HPDE6-E6E7 (cell line): ENCODE measurements around the gene ARHGEF19.
"Not testable (repeated sequence)": the region's sequence is repeated elsewhere in the genome, so short reads cannot be mapped to it uniquely, and the experiment has no call there.

Experiments
- DNase-seq: peaks from one replicate; pipeline ENCODE4 v3.0.0; 2011; ENCODE audit warnings: missing footprints; ENCODE audit errors: extremely low spot score

Gene ARHGEF19

GRCh38 chr1:16204634-16205333, 7.7 kb downstream of the ARHGEF19 start:
- no peak for DNase-seq

GRCh38 chr1:16204216-16204615, 8.2 kb downstream of the ARHGEF19 start:
- no peak for DNase-seq

DNA sequence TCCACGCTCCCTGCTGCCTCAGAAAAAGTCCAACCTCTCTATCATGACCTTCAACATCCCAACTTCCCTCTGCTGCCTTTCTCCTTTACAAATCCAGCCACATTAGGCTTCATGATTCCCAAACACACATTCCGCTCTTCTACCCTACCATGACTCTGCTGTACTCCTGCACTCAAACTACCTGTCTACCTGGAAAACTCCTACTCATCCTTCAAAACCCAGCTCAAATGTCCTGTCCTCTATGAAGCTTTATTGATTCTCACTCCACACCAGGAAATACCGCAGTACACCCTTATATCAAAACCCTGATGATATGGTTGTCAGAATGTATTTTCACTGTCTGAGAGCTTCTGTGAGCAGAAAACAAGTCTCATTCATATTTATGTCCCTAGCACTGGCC, 8.9 kb downstream of the ARHGEF19 start:
- no peak for DNase-seq

- no peak for DNase-seq
Measured at GRCh38 chr1:16202281-16203210, 9.9 kb downstream of the ARHGEF19 start.

- DNase-seq = no peak
Measured at GRCh38 chr1:16199700-16200099, 12.8 kb downstream of the ARHGEF19 start.

DNA sequence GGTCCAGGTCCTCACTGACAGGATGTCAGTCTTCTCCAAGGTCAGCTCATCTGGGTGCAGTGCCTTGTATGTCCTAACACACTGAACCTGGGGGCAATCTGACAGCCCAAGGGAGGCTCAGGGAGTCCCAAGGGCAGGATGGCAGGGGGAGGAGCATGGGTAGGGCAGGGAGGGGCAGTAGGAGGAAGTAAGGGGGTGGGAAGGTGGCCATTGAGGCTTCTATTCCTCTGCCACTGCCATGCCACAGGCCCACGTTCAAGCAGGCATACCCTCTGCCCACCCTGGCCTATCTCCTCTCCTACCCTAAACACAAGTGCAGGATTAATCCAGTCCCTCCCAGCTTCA, 13.3 kb downstream of the ARHGEF19 start:
- no peak for DNase-seq

GRCh38 chr1:16198444-16199156, 13.9 kb downstream of the ARHGEF19 start:
- DNase-seq = no peak

- no peak for DNase-seq
Measured at GRCh38 chr1:16196874-16197273, 15.6 kb downstream of the ARHGEF19 start.

- not testable (repeated sequence) for DNase-seq
Measured at GRCh38 chr1:16196139-16196538, 16.3 kb downstream of the ARHGEF19 start.

DNA sequence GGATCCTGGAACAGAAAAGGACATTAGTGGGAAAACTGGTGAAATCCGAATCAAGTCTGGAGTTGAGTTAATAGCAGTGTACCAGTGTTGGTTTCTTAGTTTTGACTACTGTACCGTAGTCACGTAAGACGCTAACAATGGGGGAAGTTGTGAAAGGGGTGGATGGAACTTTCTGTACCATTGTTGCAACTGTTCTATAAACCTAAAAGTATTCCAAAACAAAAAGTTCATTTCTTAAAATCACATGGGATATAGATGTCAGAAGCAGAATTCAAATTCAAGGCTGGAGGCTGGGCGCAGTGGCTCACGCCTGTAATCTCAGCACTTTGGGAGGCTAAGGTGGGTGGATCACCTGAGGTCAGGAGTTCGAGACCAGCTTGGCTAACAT, 16.9 kb downstream of the ARHGEF19 start:
- DNase-seq = no peak

GRCh38 chr1:16191916-16192546, 20.4 kb downstream of the ARHGEF19 start:
- DNase-seq = no peak

DNA sequence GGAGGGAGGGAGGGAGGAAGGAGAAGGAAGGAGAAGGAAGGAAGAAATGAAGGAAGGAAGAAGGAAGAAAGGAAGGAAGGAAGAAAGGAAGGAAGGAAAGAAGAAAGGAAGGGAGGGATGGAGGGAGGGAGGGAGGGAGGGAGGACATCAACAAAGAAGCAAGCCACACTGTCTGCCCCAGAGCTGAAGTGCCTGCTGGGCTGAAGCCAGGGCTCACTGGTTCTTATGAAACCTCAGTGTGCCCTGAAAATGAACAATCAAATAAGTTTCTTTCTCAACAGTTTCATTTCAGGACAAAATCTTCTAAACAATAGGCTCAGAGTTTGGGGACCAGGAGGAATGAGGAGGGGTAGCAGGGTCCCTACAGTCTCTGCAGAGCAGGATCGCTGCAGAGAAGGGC, 21.1 kb downstream of the ARHGEF19 start:
- DNase-seq = no peak

GRCh38 chr1:16189921-16190621, 22.4 kb downstream of the ARHGEF19 start:
- DNase-seq = no peak

GRCh38 chr1:16189003-16189402, 23.4 kb downstream of the ARHGEF19 start:
- DNase-seq = no peak

DNA sequence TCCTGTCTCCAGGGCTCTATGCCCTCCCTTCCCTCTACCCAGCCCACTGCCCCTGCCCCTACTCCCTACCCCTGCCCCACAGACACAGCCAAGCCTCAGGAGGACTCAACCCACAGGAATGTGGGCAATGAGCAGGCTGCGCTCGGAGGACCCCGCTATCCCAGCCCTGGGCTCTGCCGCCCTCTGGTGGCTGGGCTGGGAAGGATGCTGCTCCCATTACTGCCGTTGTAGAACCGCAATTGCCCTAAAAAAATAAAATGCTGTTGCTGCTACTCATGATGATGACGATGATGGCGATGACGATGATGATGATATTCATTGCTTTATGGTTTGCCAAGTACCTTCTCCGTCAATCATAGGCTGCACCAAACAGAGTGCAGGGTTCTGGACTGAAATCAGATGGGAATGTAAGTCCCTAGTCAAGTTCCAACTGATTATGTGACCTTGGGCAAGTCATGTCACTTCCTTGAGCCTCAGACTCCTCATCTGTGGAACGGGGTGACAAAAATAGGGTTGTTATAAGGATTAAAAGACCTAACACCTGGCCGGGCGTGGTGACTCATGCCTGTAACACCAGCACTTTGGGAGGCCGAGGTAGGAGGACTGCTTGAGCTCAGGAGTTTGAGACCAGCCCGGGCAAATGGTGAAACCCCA, 24.6 kb downstream of the ARHGEF19 start:
- DNase-seq = peak; percentile 75

DNA sequence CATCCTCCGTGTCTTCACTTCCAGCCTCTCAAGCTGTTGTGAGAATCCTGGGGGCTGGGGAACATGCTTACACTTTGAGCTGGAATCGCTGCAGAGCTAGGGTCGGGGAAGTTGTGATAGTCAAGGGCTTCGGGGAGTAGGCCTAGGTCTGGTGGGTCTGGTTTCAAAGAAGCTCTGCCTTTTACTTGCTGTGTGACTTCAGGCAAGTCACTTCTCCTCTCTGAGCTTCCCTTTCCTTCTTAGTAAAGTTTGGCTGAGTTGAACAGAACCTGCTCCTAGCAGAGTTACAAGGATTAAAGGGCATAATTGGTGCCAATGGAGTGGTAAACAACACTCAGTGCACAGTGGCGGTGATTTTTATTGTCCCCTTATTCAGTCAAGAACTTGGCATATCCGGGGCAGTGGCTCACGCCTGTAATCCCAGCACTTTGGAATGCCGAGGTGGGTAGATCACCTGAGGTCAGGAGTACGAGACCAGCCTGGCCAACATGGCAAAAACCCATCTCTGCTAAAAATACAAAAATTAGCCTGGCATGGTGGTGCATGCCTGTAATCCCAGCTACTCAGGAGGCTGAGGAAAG, 25.7 kb downstream of the ARHGEF19 start:
- no peak for DNase-seq

DNA sequence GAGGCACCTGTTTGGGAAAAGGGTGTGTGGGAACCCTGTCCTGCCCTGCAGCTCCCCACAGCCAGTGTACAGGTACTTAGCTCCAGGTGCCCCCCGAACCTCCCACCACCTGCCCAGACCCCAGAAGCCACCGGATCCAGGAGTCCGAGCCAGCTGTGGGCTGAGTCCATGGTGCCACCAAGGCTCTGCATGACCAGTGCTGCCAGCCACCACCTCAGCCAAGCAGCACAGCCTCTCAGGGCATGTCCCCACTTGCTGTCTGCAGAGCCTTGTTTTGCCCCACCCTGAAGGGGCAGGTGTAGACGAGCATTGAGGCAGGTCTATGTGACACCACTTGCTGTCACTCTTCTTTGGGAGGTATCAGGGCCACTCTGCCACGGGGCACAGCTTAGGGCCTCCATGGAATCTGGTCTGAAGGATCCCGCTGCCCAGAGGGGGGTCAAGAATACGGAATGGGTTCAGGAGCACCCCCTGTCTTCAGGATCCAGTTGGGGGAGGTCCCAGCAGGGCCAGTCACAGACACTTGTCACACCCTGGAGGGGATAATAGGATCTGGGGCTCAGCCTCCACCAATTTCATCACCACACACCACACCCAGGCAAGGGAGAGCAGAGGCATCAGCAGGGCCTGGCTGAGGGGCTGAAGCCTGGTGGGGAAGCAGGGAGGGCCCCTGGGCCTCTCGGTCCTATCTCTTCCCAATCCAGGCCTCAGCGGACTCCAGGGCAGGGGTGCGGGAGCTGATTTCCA, 27.7 kb downstream of the ARHGEF19 start:
- DNase-seq = no peak

DNA sequence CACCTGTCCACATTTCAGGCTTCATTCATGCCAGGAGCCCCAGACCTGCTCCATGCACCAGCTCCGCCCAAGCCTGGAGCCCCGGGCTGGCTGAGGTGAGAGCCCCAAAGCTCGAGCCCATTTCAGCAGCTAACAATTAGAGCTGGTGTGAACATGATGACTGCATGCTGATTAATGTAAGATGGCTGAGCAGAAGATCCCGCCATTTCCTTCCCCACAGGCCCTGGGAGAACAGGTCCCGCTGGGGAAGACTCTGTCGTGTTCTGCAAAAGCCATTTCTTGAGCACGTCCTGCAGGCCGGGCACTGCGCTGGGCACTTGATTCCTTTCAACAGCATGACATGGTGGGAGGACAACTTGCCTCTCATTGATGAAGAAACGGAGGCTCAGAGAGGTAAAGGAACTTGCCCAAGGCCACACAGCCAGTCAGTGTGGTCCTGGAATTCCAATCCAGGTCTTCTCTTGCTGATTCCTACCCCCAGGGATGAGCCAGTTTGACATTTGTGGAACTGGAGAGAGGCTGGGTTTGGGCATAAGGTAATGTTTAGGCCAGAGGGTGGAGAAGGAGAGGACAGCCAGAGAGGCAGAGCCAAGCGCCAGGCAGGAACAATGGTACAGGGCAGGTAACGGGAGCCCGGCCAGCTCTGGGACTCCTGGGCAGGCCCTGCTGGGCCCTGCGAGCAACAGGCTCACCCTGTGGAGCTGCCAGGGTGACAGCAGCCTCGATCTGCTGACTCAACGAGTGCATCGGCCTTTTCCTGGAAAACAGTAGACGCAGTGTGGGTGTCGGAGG, 28.5 kb downstream of the ARHGEF19 start:
- no peak for DNase-seq

DNA sequence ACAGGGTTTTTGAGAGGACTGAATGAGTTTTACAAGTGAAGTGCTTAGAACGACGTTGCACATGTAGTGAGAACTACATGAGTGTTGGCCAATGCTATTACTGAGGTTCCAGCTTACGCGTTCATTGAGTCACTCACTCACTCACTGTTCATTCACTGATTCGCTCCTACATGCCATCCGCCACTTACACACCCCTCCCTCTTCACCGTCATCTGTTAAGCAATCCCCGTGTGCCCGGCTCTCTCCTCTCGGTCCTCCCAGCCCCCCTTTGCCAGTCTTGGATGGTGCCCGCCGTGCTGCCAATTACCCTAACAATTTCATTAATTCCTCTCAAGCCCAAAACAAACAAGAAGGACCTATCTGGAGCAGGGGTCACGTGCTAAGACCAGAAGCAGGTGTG, 29.3 kb downstream of the ARHGEF19 start:
- peak; percentile 76 for DNase-seq
